IMR-90 (cell line): Measurements from ENCODE around the gene SPTLC3. TPM values are rescaled to one million over a fixed set of nuclear protein-coding genes. Genes with fewer than 3 reads are reported as not detected.

Experiments
- ATAC-seq: fragments of 200-7000 bp; cut with Tn5 transposase; 2 replicates; pipeline ENCODE4 v1.9.1; 2020; ENCODE audit warnings: low read depth, mild to moderate bottlenecking, moderate library complexity
- BruUV-seq: library from RNA; stranded (reverse); fragments of 400-500 nt; replicated peaks from 2 replicates; lab custom pipeline; 2021; lab: Mats Ljungman, UMichigan
- CTCF ChIA-PET: fragments of 300-600 bp; formaldehyde crosslinking; extraction: SDS; loops from one replicate; lab custom pipeline; 2021; ENCODE audit warnings: antibody characterized with exemption; lab: Yijun Ruan, JAX
- POLR2A ChIA-PET: fragments of 300-600 bp; sonication (Branson Sonifier 250); formaldehyde crosslinking; loops from one replicate; lab custom pipeline; 2022; ENCODE audit warnings: antibody characterized with exemption; ENCODE audit not compliant: unreplicated experiment; lab: Charles Lee
- DNase-seq: peaks from one replicate; pipeline ENCODE4 v3.0.0; 2013
- H2AFZ ChIP-seq: replicated peaks from 2 replicates; pipeline ENCODE3; 2013; ENCODE audit warnings: low read length, mild to moderate bottlenecking; ENCODE audit not compliant: poor library complexity
- H2AK5ac ChIP-seq: 2 replicates; pipeline ENCODE4 v1.6.1; 2013; ENCODE audit warnings: low read depth, low read length, inconsistent platforms
- H2AK9ac ChIP-seq: replicated peaks from 2 replicates; pipeline ENCODE3; 2013; ENCODE audit warnings: mild to moderate bottlenecking, low read depth, low read length, moderate library complexity; ENCODE audit not compliant: poor library complexity
- H2BK120ac ChIP-seq: 2 replicates; pipeline ENCODE4 v1.6.1; 2013; ENCODE audit warnings: low read depth, low read length, inconsistent platforms
- H2BK15ac ChIP-seq: 3 replicates; pipeline ENCODE4 v1.6.1; 2013; ENCODE audit warnings: low read depth, low read length, inconsistent platforms
- H2BK20ac ChIP-seq: 2 replicates; pipeline ENCODE4 v1.6.1; 2013; ENCODE audit warnings: low read depth, mild to moderate bottlenecking, inconsistent platforms, low read length, moderate library complexity
- H2BK5ac ChIP-seq: 2 replicates; pipeline ENCODE4 v1.6.1; 2013; ENCODE audit warnings: mild to moderate bottlenecking, low read depth, low read length, inconsistent platforms; ENCODE audit not compliant: poor library complexity, severe bottlenecking
- H3K14ac ChIP-seq: replicated peaks from 2 replicates; pipeline ENCODE4 v1.6.1; 2013; ENCODE audit warnings: low read depth, low read length, inconsistent platforms
- H3K18ac ChIP-seq: 2 replicates; pipeline ENCODE4 v1.6.1; 2013; ENCODE audit warnings: low read depth, low read length, control low read depth
- H3K23ac ChIP-seq: 2 replicates; pipeline ENCODE4 v1.6.1; 2013; ENCODE audit warnings: low read depth, low read length, inconsistent platforms
- H3K27ac ChIP-seq: 2 replicates; pipeline ENCODE4 v1.5.1; 2013; ENCODE audit warnings: mild to moderate bottlenecking, control low read depth, low read length; ENCODE audit not compliant: insufficient read depth
- H3K27me3 ChIP-seq: 2 replicates; pipeline ENCODE4 v1.6.1; 2013; ENCODE audit warnings: low read length; ENCODE audit not compliant: control insufficient read depth, insufficient read depth
- H3K36me3 ChIP-seq: 2 replicates; pipeline ENCODE4 v1.6.1; 2013; ENCODE audit warnings: low read length, mixed read lengths; ENCODE audit not compliant: control insufficient read depth, insufficient read depth
- H3K4ac ChIP-seq: 2 replicates; pipeline ENCODE4 v1.6.1; 2013; ENCODE audit warnings: low read depth, low read length, inconsistent platforms
- H3K4me1 ChIP-seq: 2 replicates; pipeline ENCODE4 v1.6.1; 2013; ENCODE audit warnings: low read length, mixed read lengths; ENCODE audit not compliant: control insufficient read depth, insufficient read depth
- H3K4me2 ChIP-seq: 2 replicates; pipeline ENCODE4 v1.6.1; 2013; ENCODE audit warnings: low read depth, mild to moderate bottlenecking, control low read depth, low read length, moderate library complexity
- H3K4me3 ChIP-seq: 2 replicates; pipeline ENCODE4 v1.5.1; 2013; ENCODE audit warnings: low read depth, mild to moderate bottlenecking, control low read depth, low read length, moderate library complexity; ENCODE audit not compliant: insufficient read depth
- H3K56ac ChIP-seq: 2 replicates; pipeline ENCODE4 v1.6.1; 2013; ENCODE audit warnings: low read length, inconsistent platforms; ENCODE audit not compliant: insufficient read depth; ENCODE audit errors: extremely low read depth
- H3K79me1 ChIP-seq, 2 experiments: 2 replicates each; pipeline ENCODE4 v1.6.1; 2013; ENCODE audit warnings: low read length in 2 of 2, inconsistent platforms in 1 of 2, low read depth in 1 of 2
- H3K9ac ChIP-seq: 2 replicates; pipeline ENCODE4 v1.6.1; 2013; ENCODE audit warnings: low read depth, low read length, control low read depth
- H3K9me1 ChIP-seq: 2 replicates; pipeline ENCODE4 v1.6.1; 2013; ENCODE audit warnings: low read length, inconsistent platforms; ENCODE audit not compliant: insufficient read depth
- H3K9me3 ChIP-seq: 2 replicates; pipeline ENCODE4 v1.6.1; 2013; ENCODE audit warnings: low read length; ENCODE audit not compliant: control insufficient read depth, insufficient read depth
- H4K20me1 ChIP-seq: 2 replicates; pipeline ENCODE4 v1.6.1; 2013; ENCODE audit warnings: low read length, inconsistent platforms; ENCODE audit not compliant: insufficient read depth
- H4K5ac ChIP-seq: 2 replicates; pipeline ENCODE4 v1.6.1; 2013; ENCODE audit warnings: mild to moderate bottlenecking, low read depth, low read length, control low read depth
- H4K8ac ChIP-seq, 2 experiments: 2 replicates each; pipeline ENCODE4 v1.6.1; 2013; ENCODE audit warnings: low read depth in 2 of 2, low read length in 2 of 2, control low read depth in 1 of 2, inconsistent platforms in 1 of 2
- H4K91ac ChIP-seq: 2 replicates; pipeline ENCODE4 v1.6.1; 2013; ENCODE audit warnings: low read depth, low read length, inconsistent platforms; ENCODE audit not compliant: insufficient read depth
- CEBPB ChIP-seq: IDR thresholded peaks from 2 replicates; pipeline ENCODE4 v1.6.1; 2012; ENCODE audit warnings: low read depth, low read length, improper control_type of control experiment
- FOS ChIP-seq: fragments of 150-350 bp; IDR thresholded peaks from 2 replicates; pipeline ENCODE4 v1.6.1; 2016; ENCODE audit warnings: low read depth, low read length
- MAFK ChIP-seq: IDR thresholded peaks from 2 replicates; pipeline ENCODE4 v1.6.1; 2012; ENCODE audit warnings: low read depth, low read length, improper control_type of control experiment
- MAZ ChIP-seq: IDR thresholded peaks from 2 replicates; pipeline ENCODE4 v1.6.1; 2012; ENCODE audit warnings: low read depth, mild to moderate bottlenecking, low read length, improper control_type of control experiment, moderate library complexity, borderline replicate concordance
- MXI1 ChIP-seq: IDR thresholded peaks from 2 replicates; pipeline ENCODE4 v1.6.1; 2012; ENCODE audit warnings: low read depth, mild to moderate bottlenecking, low read length, moderate library complexity, borderline replicate concordance
- POLR2A ChIP-seq: IDR thresholded peaks from 2 replicates; pipeline ENCODE4 v1.6.1; 2012; ENCODE audit warnings: mild to moderate bottlenecking, low read depth, low read length
- RAD21 ChIP-seq: IDR thresholded peaks from 2 replicates; pipeline ENCODE4 v1.6.1; 2012; ENCODE audit warnings: low read length, improper control_type of control experiment
- RCOR1 ChIP-seq: IDR thresholded peaks from 2 replicates; pipeline ENCODE4 v1.6.1; 2012; ENCODE audit warnings: mild to moderate bottlenecking, low read length, improper control_type of control experiment; ENCODE audit not compliant: insufficient replicate concordance
- WGBS, 2 experiments: methylation state at CpG; one replicate each; pipeline versions ENCODE4 v1.1.5 to v1.1.7; 2013; ENCODE audit warnings: missing lambda C conversion rate in 2 of 2; ENCODE audit not compliant: insufficient read length in 1 of 2; ENCODE audit errors: extremely low coverage in 2 of 2; 5-methylcytosine and 5-hydroxymethylcytosine counted together
- dilution Hi-C: fragments of 300-500 bp; cut with HindIII; formaldehyde crosslinking; loops from one replicate; pipeline ENCODE4 v1.14.3; 2018; ENCODE audit warnings: low sequenced_read_pairs; ENCODE audit not compliant: unreplicated experiment
- in situ Hi-C: fragments of 300-500 bp; cut with MboI; formaldehyde crosslinking; loops from 3 replicates; pipeline ENCODE4 v1.14.3; 2019; ENCODE audit warnings: low sequenced_read_pairs, inconsistent platforms, mixed read lengths
- intact Hi-C: fragments of 100-400 bp; cut with micrococcal nuclease; formaldehyde crosslinking; loops from 2 replicates; pipeline ENCODE4 v1.10.0; 2022
- polyA plus RNA-seq, 3 experiments: library from polyadenylated mRNA; depleted of rRNA; stranded (reverse); fragments of >200 nt; gene quantifications; 2 replicates each; pipeline ENCODE4 v1.2.3, GENCODE V29; 2012; ENCODE audit warnings: low replicate concordance in 1 of 3
- total RNA-seq: library from RNA; depleted of rRNA; stranded (reverse); fragments of >200 nt; gene quantifications from 2 replicates; pipeline ENCODE4 v1.2.3, GENCODE V29; 2012
- TF ChIP-seq, protein P1 (sequence below): fragments of 150-350 bp; IDR thresholded peaks from 2 replicates; pipeline ENCODE4 v1.6.1; 2017; ENCODE audit warnings: mild to moderate bottlenecking, antibody characterized with exemption, low read length, low read depth
- TF ChIP-seq, protein P2 (sequence below): conservative IDR thresholded peaks from 2 replicates; pipeline ENCODE4 v1.5.1; 2012; ENCODE audit warnings: mild to moderate bottlenecking, low read depth, low read length, improper control_type of control experiment

The SPTLC3 gene
- total and polyA plus RNA-seq, 2 of the 4 experiments (the other 2 are of a cell fraction) = 0.44 to 1.6 TPM

DNA sequence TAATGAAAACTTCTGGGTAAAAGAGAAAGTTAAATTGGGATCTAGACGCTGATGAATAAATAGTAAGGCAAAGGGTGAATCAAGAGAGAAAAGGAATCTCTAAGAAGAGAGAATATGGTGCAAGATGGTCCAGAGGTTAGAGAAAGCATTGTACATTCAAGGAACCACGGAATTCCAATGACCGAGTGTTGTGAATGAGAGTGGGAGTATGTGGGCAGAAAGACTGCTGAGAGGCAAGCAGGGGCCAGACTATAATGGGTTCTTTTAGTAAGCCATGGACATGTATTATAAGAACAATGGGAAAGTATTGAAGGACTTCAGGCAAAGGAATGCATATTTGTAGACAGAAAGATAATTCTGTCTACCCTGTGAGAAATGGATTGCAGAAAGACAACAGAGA lies 45.2 kb downstream of the SPTLC3 start:
- H3K4me2 ChIP-seq = no peak overlapping the region
- intact Hi-C loops (no loop called here), in situ Hi-C loops (no loop called here), dilution Hi-C loops (no loop called here)
- no peaks in the 10 kb centered on the region for H3K9me3 ChIP-seq
- no peak overlapping the region for H4K5ac ChIP-seq
- H2BK20ac ChIP-seq = no peak overlapping the region
- no peak overlapping the region for H3K27ac ChIP-seq
- no peaks in the 10 kb centered on the region for H3K36me3 ChIP-seq
- H3K27me3 ChIP-seq = no peaks in the 10 kb centered on the region
- ChIA-PET POLR2A (no interaction called here), CTCF (no interaction called here)
- no peak for DNase-seq
- no peak overlapping the region for H4K91ac ChIP-seq
- no peak for ATAC-seq
- BruUV-seq = no TSS peak
- no peak overlapping the region for H2AFZ ChIP-seq
- H3K9me1 ChIP-seq = no peaks in the 10 kb centered on the region
- TF ChIP-seq POLR2A (no peak), MAFK (no peak), MAZ (no peak), RCOR1 (no peak), FOS (no peak), MXI1 (no peak), RAD21 (no peak), CEBPB (no peak)
- TF ChIP-seq, protein P1, sequence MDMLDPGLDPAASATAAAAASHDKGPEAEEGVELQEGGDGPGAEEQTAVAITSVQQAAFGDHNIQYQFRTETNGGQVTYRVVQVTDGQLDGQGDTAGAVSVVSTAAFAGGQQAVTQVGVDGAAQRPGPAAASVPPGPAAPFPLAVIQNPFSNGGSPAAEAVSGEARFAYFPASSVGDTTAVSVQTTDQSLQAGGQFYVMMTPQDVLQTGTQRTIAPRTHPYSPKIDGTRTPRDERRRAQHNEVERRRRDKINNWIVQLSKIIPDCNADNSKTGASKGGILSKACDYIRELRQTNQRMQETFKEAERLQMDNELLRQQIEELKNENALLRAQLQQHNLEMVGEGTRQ = no peak
- TF ChIP-seq, protein P2, sequence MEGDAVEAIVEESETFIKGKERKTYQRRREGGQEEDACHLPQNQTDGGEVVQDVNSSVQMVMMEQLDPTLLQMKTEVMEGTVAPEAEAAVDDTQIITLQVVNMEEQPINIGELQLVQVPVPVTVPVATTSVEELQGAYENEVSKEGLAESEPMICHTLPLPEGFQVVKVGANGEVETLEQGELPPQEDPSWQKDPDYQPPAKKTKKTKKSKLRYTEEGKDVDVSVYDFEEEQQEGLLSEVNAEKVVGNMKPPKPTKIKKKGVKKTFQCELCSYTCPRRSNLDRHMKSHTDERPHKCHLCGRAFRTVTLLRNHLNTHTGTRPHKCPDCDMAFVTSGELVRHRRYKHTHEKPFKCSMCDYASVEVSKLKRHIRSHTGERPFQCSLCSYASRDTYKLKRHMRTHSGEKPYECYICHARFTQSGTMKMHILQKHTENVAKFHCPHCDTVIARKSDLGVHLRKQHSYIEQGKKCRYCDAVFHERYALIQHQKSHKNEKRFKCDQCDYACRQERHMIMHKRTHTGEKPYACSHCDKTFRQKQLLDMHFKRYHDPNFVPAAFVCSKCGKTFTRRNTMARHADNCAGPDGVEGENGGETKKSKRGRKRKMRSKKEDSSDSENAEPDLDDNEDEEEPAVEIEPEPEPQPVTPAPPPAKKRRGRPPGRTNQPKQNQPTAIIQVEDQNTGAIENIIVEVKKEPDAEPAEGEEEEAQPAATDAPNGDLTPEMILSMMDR = no peak
- no peak overlapping the region for H2BK5ac ChIP-seq
- no peak overlapping the region for H3K9ac ChIP-seq
- no peak overlapping the region for H3K4me3 ChIP-seq
- no peak overlapping the region for H3K14ac ChIP-seq
- no peak overlapping the region for H2AK5ac ChIP-seq
- no peak overlapping the region for H3K23ac ChIP-seq
- H3K4ac ChIP-seq = no peak overlapping the region
- H3K18ac ChIP-seq = no peak overlapping the region
- no peak overlapping the region for H3K56ac ChIP-seq
- H2AK9ac ChIP-seq = no peak overlapping the region
- H2BK120ac ChIP-seq = no peak overlapping the region
- H2BK15ac ChIP-seq = no peak overlapping the region
- 94% methylated on average over 2 of the region's 3 CpGs; no CpG with 5 or more reads in 1 of the 2 experiments for WGBS, 2 experiments
- no peaks in the 10 kb centered on the region for H3K79me1 ChIP-seq
- no peaks in the 10 kb centered on the region for H3K4me1 ChIP-seq
- H4K20me1 ChIP-seq = no peaks in the 10 kb centered on the region
- H4K8ac ChIP-seq = no peak overlapping the region
